GM18526 (cell line): ENCODE results near the gene TRMT61A.
A peak's percentile ranks its signal among the peaks of the same experiment; 100 is the strongest.

Experiments
- POLR2A ChIP-seq: IDR thresholded peaks from 3 replicates; pipeline ENCODE4 v1.6.1; 2011; ENCODE audit not compliant: insufficient read length; ENCODE audit errors: extremely low read depth

TRMT61A gene

DNA sequence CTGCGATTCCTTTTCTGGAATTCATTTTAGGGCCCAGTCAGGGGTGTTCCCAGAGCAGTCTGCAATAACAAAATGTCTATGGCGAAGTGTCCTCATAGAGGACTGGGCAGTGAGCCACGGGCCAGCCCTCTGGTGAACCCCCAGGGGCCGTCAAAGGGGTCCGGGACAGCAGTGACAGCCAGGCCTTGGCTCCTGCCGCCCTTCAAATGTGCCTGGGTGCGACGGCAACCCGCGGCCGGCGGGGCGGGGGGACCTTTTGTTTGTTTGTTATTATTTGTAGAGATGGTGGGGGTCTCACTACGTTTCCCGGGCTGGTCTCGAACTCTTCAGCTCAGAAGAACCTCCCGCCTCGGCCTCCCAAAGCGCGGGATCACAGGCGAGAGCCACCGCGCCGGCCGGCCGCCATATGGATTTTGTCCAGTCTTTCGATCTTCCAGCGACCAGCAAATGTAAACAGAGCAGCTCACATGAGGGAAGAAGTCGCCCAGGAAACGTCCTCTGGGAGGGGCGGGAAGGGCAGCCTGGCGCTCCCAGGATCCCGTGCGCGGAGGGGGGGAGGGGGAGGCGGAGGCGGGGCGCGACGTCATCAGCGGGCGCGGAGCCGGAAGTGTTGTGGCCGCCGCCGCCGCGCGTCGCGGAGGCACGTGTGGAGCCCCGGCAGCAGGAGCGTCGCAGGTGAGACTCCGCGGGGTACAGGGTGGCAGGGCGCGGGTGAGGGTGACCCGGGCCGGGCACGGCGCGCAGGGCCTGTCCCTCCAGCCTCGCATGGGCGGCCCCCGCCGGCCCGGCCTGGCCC, at the start of gene TRMT61A:
TSS of gene TRMT61A (plus strand) at position 610 of the 796 bp plus-strand sequence. CDS start 783 bp downstream, outside the sequence.
- TF ChIP-seq POLR2A, result peak; percentile 75

DNA sequence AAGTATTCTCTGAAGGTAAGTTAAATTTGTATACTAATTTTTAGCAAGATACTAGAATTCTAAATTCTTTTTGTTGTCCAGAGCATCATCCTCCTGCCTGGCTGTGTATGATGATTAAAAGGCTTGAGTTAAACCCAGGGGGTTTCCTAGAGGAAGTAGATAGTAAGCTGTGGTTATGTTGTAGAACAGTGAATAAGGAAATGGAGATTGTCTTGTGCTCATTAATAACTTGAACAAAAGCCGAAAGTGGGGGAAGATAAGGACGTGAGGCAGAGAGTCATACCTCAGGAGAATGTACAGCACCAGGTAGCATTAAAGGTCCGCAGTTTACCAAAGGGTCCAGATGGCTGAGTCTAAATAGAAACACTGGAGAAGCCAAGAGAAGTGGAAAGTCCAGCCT, 48.4 kb upstream of the TRMT61A start:
- no peak for TF ChIP-seq POLR2A

DNA sequence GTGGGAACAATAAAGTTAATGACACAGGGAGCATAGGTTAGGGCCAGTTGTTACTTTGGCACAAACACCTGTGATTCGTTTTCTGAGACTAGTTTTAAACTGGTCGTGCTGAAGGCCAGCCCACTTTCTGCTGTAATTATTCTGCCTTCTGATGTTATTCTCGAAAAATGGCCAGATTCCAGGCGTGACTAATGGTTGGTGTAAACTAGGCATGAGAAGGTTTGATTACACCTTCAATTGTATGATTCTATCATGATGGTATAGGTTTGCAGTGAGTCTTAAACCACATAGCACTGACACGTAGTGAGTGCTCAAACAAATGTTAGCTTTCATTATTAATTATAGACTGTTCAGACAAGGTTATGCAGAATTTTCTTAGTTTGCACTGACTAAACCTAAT, 45.4 kb upstream of the TRMT61A start:
- TF ChIP-seq POLR2A, result no peak

DNA sequence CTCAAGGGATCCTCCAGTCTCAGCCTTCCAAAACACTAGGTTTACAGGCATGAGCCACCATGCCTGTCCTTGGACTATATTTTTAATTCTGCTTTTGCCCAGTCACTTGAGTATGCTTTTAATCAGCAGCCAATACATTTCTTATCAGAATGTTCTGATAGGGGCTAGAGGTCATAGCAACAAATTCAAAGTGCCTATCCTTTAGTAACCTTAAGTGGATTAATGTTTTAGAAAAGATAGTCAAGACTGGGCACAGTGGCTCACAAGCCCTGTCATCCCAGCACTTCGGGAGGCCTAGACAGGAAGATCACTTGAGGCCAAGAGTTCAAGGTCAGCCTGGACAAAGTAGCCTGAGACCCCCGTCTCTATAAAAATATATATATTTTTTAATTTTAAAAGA, 43.5 kb upstream of the TRMT61A start:
- no peak for TF ChIP-seq POLR2A

DNA sequence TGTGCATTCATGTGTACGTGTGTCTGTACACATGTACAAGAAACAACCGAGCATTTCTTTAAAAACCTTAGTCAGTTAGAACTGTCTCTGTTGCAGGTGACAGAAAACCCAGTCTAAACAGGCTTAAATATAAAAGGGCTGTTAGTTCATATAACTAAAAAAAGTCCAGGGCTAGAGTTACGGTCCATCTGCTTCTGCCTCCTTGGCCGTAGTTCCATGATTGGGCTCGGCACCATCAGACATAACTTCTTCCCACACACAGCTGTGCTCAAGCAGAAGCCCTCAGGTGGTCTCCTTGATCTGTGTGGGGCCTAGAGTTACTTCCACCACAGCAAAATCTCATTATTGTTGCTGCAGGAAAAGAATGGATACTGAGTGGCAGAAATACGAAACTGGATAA, 40.9 kb upstream of the TRMT61A start:
- no peak for TF ChIP-seq POLR2A

DNA sequence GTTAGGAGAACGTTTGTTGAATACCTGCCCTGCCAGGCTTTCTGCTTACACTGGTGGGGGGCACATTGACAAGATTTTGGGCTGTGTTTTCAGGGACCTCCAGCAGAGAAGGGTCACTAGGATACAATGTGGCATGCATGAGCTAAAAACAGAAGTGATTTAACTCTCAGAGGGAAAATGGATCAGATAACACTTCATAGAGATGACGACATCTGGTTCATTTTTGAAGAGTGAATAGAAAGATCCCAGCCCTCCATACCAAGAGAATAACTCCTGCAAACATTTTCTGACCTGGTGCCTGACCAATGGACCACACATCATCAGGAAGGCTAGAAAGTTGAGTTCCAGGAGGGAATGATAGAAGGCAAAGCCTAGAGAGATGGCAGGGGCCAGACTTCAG, 40.0 kb upstream of the TRMT61A start:
- TF ChIP-seq POLR2A, result no peak

DNA sequence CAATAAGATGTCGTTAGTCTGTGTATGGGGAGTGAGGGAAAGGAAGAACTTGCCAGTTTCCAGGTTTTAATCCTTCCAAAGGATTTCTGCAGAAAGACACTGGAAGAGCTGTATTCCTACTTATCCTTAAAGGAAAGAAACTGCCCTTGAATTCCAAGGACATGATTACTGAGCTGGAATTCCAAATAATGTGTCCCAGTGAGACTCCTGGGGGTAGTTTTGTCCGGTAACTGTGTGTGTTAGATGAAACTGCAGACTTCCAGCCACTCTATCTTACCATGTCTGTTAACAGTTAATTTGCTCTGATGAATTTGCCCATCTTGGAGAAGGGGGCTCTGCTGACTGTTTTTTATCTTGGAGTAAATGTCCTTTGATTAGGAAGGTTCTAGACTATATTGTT, 39.4 kb upstream of the TRMT61A start:
- no peak for TF ChIP-seq POLR2A

DNA sequence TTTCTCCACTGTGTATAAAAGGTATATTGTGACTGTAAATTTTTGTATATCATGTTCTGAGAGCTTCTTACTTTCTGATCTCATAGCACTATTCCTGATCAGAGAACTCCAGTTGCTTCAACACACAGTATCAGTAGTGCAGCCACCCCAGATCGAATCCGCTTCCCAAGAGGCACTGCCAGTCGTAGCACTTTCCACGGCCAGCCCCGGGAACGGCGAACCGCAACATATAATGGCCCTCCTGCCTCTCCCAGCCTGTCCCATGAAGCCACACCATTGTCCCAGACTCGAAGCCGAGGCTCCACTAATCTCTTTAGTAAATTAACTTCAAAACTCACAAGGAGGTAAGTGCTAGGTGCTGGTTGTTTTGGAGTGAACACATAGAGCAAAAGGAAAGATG, 37.3 kb upstream of the TRMT61A start:
- TF ChIP-seq POLR2A, result no peak

DNA sequence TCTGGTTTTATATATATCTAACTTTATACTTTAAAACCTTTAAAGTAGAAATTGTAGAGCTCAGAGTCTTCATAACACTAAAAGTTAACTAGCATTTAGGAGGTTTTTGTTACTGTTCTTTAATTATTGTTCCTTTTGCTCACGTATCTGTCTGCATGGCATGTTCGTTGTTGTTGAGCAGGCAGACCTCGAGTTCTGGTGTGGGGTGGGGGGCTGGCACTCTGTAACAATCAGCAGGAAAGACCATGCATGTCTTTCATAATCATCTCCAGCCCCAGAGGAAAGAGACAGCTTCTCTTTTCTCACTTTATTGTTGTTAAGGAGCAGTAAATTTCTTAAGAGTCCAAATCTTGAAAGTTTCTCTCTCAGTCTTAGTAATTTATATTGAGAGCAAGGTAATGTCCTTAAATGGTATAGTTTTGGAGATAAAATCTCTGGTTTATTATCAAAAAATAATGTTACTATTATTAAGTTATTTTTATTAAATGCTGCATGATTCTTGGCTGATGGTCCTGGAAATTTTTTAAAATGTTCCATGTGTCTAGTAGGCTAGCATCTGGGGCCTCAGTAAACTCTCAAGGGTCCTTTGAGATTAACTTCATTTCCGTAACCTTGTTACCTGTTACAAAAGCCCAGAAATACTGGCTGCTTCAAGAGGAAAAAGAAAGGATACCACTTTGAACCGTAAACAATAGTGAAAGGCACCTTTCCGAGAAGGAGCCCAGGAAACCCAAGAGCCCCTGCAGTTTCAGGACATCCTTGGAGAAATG, 36.7 kb upstream of the TRMT61A start:
- TF ChIP-seq POLR2A, result no peak

DNA sequence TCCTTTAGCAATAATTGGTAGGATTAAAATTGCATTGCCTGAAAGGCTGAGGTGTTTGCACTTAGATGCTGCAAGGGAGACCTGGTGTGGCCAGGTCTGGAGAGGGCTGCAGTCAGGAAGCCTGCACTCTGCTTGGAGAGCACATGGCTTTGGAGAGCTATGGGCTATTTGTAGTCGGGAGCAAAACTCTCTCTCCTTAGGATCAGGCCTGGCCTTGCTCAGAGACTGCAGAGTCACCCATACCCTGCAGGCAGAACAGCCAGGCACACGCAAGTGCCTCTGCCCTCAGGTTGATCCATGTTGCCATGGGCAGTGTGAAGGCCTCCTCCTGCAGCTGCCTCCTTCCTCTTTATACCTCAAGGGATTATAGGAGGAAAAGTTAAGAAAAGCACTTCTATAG, 33.1 kb upstream of the TRMT61A start:
- no peak for TF ChIP-seq POLR2A

DNA sequence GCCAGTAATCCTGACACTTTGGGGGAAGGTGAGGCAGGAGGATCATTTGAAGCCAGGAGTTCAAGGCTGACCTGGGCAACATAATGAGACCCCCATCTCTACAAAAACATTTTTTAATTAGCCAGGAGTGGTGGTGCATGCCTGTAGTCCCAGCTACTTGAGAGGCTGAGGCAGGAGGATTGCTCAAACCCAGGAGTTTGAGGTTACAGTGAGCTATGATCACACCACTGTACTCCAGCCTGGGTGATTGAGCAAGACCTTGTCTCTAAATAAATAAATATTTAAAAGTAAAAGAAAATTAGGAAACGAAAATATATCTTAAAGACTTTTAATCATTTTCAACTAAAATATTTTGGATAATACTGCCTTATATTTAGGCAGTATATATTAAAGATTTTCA, 32.2 kb upstream of the TRMT61A start:
- no peak for TF ChIP-seq POLR2A

DNA sequence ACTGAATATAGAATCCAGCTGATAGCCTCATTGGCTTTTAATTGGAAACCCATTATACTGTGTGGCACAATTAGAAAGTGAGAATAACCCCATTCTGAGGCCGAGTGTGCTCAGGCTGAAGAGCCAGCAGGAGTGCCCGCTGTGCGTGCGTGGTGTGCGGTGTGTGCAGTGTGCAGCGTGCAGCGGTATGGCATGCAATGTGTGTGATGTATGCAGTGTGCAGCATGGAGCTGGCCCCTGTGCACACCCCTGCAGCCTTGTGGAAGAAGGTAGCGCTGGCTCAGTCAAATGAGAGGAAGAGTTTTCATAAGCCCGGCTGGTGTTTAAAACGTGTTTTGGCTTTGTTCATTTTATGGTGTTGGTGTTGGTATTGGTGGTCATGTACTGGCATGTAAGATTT, 29.3 kb upstream of the TRMT61A start:
- TF ChIP-seq POLR2A, result no peak

DNA sequence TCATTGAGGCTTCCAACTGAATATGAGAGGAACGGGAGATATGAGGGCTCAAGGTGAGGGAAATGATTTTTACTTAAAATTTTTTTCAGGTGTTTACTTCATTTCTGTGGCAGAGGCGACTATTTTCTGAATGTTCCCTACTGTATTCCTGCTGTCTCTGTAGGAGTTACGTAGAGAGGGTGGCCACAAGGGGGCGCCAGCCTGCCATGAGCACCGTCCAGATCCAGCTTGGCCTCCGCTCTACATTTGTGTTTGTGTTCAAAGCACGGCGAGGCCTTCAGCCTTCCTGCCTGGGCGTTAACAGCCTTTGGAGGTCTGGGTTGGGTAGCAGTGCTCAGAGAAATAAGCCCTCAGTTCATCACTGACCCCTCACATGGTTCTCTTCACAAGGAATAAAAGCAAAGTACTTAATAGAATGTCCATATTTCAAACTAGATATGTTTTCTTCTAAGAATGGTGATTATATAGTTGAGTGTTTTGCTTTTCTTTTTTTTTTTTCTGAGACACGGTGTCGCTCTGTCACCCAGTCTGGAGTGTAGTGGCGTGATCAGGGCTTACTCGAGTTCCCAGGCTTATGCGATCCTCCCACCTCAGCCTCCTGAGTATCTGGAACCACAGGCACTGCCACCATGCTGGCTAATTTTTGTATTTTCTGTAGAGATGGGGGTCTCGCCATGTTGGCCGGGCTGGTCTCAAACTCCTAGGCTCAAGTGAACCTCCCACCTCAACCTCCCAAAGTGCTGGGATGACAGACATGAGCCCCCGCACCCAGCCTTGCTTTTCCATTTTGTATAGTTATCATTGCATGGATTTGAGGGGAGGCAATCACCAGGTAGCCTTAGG, 28.6 kb upstream of the TRMT61A start:
- TF ChIP-seq POLR2A, result no peak

DNA sequence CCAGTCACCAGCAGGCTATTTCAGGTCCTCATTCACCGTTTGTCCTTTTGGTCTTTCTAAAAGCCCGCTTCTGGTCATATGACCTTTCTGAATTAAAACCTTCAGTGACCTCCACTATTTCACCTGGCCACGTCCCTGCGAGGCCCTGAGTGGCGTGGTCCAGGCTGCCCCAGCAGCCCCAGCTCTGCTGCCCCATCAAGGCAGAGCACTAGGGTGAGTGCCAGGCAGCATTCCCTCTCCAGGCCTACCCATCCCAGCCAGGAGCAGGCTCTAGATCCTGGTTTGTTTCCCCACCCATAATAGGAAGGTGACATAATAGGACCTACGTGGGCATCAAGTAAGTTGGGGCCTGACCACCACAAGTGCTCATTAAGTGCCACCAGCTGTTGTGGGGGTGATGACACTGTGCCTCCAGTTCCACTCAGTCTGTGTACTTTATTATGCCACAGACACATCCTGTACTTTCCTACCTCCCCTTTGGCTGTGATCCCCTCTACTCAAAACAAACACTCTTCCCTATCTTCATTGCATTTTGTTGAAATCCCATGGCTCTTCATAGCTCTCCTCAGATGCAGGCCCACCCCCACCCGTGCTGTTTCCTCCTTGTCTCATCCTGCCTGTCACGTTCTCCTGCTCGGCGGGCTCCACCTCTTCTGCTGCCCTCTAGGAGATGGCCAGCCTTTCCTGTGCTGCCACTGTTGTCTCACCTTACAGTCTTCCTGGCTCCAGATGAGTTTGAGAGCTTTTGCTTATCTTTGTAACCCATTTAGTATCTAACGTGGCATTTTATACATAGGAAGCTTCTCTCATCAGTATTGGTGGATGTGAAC, 27.7 kb upstream of the TRMT61A start:
- no peak for TF ChIP-seq POLR2A
